Measurements from ENCODE around the gene ST8SIA4.
"Not testable (repeated sequence)": the region's sequence is repeated elsewhere in the genome, so short reads cannot be mapped to it uniquely, and the experiment has no call there.

ST8SIA4 gene

DNA sequence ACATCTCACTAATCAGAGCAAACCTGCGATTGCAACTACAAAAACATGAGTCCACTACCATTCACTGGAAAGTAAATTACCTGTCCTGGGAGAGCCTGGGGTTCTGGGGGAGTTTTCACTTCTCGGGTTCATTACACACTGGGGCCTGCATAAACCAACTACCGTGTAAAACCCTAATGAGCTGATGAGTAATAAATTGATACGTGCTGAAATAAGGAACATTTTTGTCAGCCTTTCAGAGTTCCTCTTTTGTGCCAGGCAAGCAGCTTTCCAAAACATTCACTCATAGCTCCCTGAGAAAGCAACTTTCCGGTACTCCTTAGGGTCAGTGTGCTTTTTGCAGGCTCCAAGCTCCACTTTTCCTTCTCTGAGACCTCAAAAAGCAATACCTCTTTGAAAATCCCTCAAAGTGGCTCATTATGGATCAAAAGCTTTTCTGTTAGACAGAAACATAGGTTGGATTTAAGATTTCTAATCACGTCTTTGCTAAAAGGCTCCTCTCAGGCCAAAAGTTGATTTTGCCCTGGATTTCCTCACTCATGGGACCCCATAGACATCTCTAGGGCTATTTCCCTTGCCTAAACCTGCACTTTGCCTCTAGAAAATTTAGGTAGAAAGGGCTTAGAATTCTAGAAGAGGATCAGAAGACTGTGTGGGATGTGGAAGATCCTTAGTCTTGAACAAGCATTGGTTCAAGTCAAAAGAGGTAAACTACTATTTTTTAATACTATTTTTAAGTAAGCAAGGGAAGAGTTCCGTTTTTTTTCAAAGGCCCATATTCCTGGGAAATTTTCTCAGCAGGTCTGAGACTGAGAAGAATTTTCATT, 74.8 kb downstream of the ST8SIA4 start:
- DNase-seq: no peak

DNA sequence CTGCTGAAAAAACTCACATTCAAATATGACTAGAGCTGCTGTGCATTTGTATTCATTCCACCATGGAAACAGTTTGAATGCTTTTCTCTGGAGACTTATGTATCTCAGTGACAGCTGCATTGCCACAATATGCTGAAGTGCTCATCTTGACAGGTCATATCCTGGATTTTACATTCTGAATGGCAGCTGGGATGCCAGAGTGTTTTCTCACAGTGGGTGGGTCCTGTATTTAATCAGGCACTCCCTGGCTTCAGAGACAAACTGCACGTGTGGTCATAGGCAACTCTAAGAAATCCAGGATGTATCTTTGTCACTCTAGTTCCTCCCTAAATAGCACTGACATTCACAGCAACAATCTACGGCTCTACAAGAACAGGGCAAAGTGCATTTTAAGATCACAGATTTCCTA, 75.6 kb downstream of the ST8SIA4 start:
- DNase-seq: no peak

DNA sequence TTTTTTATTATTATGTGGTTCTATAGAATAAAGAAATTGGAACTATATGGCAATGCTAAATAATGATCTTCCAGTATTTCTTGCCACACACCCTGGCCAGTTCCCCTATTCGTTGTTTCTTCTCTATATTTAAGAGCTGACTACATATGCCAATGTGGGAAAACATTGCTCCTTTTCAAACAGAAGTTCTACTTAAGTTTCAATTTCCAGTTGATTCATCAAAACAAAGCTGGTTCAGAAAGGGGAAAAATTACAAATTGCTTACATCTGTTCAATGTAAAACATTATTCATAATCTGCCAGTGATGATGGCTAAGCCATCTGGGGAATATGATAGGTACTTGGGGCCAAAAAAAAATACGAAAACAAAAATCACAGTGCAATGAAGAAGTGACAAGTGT, 76.9 kb downstream of the ST8SIA4 start:
- DNase-seq: no peak

DNA sequence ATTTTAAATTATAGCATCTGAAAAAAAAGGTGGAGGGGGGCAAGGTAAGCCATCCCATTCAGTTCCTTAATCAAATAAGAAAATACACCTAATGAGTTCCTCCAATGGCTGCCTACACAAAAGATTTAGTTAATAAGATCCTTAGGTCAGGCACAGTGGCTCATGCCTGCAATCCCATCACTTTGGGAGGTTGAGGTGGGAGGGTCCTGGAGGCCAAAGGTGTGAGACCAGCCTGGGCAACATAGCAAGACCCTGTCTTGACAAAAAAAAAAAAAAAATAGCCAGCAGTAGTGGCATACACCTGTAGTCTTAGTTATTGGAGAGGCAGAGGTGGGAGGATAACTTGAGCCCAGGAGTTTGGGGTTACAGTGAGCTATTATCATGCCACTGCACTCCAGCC, 78.4 kb downstream of the ST8SIA4 start:
- DNase-seq: no peak

DNA sequence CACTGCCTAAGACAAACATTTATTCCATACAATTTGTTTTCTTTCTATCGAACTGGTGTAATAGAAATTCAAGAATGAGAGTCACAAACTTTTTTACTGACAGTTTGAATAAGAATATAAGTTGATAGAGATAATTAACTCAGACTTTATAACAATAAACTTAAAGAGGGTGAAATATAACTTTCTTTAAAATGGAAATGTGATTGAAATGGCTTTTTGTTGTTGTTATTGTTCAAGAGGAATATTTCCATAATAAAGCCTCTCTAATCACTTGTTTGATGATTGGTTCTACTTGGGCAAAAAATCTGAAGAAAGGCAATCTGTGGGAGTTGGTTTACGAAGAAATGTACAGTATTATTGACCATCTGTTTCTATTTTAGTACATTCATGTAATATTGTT, 79.3 kb downstream of the ST8SIA4 start:
- no peak for DNase-seq

DNA sequence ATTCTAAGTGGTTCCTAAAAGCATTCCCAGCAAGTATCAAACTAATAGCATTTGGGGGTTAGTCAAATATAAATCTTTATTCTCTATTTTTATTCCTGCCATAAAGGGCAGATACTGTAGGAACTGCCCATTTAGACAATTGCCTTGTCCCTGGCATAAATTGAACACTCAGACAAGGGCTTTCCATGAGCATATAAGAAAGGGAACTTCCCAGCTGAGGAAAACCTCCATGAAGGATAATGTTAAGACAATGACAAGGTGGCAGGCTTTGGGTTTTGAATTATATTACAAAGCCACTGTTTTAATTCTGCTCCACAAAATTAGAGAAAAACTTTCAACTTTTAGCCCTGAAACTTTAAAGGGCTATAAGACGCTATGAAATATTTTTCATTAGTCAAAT, 81.3 kb downstream of the ST8SIA4 start:
- DNase-seq: no peak

DNA sequence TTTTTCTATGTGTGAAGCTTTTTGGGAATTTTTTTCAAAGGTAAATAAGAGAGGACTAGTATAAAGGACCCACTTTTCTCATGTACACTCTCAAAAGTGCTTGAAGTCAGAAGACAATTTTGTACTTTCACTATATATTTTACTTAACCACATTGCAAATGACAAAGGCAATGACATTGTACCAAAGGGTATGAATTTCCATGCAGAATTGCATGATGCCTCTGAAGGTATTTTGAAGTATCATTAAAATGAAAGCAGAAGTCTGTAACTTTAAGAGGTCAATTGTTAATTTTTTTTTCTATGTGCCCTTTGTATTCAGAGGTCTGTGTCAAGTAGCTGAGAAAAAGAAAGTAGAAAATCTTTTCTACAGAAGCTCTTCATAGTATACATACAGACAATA, 84.7 kb downstream of the ST8SIA4 start:
- no peak for DNase-seq

DNA sequence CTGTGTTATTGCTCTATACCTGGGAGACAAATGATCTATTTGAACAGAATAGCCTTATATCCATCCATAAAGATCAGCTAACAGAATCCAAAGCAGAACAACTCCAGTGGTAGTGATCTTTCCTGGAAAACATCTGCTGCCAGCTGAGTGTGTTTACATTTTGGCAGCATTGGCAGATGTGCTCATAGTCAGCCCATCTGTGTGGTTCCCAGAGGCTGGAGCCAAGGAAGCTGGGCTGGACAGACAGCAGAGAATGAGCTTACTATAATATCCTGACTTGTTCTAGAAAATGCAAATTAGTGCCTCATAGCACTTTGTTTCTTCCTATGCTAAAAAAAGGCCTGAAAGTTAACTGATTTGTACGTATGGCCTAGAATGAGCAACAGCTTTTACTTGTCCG, 99.7 kb downstream of the ST8SIA4 start:
- DNase-seq: no peak

DNA sequence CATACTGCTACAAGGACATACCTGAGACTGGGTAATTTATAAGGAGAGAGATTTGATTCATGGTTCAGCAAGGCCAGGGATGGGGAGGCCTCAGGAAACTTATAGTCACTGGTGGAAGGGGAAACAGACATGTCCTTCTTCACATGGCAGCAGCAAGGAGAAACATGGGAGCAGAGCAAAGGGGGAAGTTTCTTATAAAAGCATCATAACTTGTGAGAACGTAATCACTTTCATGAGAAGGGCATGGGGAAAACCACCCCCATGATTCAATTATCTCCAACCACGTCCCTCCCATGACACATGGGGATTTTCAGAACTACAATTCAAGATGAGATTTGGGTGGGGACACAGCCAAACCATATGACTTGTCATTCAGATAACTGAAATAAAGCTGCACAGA, 100.9 kb downstream of the ST8SIA4 start:
- no peak for DNase-seq

DNA sequence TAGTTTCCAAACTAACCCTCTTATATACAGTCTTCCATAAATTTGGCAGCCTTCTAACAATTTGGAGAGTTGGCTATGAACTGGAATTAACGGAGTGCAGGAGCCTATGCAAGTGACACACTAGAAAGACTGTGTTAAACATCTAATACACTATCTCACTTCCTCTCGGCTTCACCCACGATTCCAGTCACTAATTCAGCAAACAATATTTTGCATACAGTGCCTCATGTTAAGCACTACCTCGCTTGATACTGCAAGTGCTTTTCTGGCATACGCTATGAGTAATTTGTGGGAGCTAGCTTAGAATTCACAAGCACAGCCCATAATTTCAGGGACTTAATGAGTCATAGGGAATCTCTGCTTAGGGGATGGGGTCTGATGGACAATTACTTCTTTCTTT, 102.5 kb downstream of the ST8SIA4 start:
- no peak for DNase-seq

DNA sequence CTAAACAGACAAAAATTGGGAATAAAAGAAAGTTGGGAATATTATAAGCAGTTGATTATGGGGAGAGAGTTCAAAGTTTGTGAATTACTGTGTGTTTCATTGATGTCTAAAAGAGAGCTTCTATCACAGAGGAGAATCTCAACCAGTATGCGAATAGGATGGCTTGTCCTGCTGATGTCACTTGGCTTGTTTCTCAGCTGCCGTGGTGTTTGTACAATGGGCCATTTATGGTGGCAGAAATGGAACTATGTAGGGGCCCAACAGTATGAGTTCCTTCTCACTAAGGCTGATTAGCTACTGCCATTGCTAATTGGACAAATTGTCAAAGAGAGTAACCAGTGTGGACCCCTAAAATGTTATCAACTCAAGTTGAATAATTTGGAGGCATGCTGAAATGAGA, 103.9 kb downstream of the ST8SIA4 start:
- no peak for DNase-seq

DNA sequence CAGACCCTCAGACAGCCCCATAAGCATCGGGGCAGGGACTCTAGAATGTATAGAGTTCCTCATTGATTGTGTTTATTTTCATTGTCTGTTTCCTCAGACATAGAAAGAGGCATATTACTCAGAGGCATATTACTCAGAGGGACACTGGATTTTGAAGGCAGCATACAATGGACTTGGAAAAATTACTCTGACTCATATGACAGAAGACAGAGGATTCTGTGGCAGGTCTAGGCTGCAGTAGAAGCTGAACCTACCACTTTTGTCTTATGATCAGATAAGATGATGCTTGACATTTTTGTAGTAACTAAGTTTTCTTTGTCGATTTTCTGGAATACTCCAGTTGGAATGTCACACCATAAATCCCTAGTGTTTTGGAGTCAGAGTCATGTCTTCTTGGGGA, 105.2 kb downstream of the ST8SIA4 start:
- no peak for DNase-seq

DNA sequence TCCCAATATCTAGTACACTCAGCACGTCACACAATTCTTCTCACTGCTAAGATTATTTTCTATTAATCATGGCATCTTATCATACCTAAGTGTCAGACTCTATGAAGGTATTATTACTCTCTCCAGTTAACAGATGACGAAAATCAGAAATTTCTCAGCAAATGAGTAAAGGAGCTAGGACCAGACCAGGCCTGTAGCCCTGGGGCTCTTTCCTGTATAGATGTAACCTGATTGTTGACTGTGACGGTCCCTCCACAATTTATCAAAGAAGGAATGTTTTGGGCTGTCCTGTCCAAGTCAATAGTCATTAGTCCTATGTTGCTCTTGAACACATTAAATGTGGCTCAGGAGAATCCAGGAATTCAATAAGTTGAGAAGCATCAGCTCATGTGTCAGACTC, 106.2 kb downstream of the ST8SIA4 start:
- no peak for DNase-seq

DNA sequence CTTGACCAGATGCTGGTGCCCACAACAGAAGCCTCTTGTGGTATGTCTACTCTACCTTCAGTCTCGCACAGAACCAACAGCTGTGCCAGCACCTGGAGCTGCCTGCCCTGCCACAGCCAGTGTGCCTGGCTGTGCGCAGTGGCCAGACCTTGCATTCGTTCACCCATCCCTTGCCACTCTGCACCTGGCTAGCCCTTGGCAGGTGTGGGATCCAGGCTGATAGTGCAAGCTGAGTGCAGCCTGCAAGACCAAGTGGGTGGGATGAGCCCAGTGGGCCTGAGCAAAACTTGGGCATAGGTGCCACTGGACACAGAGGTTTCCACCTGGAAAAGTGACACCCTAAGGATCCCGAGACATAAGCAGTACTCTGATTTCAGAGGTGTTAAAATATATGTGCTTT, 108.2 kb downstream of the ST8SIA4 start:
- DNase-seq: no peak

DNA sequence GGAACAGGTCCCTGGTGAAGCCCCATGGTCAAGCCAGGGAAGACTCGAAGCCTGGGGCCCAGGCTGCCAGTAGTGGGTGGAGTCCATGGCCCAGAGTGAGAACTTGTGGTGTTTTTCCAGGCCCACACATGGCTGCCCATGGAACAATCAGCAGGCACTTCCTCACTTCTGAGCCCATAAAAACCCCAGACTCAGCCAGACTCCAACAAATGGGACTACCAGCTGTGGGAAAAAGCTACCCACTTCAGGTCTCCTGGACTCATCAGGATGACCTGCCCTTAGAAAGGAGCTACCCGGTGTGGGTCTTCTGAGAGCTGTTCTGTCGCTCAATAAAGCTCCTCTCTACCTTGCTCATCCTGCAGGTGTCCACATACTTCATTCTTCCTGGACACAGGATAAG, 108.9 kb downstream of the ST8SIA4 start:
- DNase-seq: no peak

DNA sequence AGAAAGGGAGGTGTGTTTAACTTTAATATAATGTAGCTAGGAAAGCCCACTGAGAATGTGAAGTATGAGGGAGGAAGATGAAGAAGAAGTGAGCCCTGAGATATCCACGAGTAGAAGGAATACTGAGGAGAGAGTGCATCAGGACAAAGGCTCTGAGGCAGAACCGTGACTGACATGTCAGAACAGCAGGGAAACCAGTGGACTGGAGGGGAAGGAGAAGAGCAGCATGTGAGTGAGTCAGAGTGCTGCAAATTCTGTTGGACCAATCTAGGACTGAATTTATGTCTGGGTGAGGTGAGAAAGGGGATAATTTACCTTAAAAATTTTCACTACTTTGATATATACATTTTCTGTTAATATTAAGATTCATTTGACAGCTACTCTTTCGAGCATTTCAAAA, 110.3 kb downstream of the ST8SIA4 start:
- DNase-seq: no peak

DNA sequence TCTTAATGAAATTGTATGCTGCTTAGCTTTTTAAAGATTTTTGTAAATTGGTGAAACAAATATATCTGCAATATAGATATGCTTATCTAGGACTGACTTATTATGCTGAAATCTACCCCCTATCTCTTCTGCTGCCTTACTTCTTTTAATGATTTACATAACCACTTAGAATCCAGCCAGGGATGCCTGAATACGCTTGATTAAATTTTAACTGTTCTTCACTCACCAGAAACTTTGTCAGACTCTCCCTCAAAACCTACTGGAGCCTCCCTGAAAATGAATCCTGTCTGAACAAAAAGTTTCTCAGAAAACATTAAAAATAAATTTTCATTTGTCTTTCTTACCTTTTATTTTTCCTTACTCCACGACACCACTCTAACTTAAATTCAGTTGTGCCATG, 111.7 kb downstream of the ST8SIA4 start:
- DNase-seq: no peak

DNA sequence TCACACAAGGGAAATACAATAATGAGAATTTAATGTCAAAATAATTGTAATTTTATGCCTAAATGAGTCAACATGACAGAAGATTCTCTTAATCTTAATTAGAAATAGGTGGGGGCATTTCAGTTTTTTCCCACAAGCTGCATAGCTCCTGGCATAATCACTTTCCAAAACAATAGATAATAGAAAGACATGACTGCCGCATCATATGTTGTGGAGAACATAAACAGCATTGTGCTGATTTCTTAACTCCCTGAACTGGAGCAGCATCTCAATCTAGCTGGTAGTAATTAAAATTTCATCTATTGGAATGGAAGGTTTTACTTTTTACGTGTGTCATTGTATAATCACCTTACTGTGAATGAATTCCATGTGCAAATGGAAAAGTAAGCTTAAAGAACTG, 112.1 kb downstream of the ST8SIA4 start:
- no peak for DNase-seq

DNA sequence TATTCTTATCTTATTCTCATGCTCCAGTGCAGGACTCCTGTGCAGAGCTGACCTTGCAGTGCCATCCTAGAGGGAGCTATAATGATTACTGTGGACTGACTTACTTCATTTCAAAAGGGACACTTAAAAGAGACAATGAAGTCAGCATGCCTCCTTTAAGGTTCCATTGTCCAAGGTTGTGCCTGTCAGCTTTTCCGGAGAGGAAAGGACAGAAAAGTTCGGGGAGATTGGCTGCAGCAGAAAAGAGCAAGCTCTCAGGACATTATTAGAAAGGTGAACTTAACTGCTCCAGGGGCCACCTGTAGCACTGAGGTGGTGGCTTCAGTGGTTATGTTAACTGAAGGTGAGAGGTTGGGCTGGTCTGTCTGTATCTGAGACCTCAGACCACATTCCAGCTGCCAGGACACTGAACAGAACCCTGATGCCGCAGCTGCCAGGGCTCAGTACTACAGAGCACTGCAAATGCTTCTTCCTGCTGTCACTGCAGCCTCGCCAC, 112.9 kb downstream of the ST8SIA4 start:
- no peak for DNase-seq

DNA sequence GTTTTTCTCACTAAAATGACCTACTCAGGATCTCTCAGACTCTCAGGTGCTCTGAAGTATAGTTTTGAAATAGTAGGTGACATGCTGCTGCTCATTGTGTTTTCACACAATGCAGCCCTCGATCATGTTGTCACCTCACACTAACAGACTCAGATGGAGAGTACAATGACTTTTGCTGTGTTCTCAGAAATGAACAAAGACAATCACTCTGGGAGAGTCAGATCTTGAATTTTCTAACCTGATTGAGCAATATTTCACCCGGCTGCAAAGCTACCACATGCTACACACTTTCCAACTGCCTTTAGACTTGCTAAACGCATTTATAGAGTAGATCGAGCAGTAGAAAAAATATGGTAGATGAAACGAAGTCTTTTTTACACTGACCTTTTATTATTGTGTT, 113.4 kb downstream of the ST8SIA4 start:
- no peak for DNase-seq

DNA sequence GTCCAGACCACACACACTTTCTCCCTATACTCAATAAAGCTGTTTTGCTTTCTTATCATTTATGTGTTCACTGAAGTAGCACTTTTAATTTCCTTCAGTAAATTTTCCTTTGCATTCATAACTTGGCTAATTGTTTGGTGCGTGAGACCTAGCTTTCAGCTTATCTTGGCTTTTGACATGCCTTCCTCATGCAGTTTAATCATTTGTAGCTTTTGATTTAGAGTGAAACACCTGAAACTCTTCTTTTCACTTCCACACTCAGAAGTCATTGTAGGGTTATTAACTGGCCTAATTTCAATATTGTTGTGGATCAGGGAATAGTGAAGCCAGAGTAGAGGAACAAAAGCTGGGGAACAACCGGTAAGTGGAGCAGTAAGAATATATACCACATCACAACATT, 114.7 kb downstream of the ST8SIA4 start:
- DNase-seq: no peak

DNA sequence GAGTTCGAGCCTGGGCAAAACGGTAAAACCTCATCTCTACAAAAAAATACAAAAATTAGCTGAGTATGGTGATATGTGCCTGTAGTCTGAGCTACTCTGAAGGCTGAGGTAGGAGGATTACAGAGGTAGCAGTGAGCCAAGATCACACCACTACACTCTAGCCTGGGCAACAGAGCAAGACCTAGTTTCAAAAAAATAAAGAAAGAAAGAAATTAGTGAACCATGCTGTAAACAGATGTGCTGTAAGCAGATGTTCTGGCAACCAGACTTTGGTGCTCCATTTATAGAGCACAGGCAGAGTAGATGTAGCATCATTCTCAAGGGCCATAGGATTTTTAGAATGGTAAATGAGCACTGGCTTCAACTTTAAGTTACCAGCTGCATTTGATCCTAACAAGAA, 115.4 kb downstream of the ST8SIA4 start:
- no peak for DNase-seq

DNA sequence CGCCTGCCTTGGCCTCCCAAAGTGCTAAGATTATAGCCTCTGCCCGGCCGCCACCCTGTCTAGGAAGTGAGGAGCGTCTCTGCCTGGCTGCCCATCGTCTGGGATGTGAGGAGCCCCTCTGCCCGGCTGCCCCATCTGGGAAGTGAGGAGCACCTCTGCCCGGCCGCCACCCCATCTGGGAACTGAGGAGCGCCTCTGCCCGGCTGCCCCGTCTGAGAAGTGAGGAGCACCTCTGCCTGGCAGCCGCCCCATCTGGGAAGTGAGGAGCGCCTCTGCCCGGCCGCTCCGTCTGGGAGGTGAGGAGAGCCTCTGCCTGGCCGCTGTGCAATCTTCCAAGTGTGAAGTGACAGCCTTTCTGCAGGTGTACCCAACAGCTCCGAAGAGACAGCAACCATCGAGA, 117.5 kb downstream of the ST8SIA4 start:
- not testable (repeated sequence) for DNase-seq

DNA sequence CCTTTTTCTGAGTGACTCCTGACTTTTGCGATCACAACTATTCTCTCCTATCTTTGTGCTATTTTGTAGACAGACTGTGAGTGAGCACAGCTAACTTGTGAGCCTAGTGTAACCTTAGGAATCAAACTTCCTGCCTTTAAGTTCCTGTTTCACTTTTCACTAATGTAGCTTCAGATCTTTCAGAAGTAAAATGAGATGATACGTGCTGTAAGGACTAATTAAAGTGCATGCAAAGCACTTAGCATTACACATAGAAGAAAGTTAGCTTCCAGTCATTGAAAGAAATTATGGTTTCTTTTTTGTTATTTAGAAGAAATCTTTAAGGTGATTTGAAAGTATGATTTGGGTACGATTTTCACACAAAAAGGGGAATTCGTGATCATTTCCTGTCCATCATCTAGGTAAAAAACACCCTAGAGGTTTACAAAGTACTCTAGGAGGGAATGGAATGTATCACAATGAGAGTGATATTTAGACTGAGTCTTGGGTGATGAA, 122.7 kb downstream of the ST8SIA4 start:
- peak; percentile 38 for DNase-seq
